Measurements from ENCODE around the gene HOXC10.

The HOXC10 gene

GRCh38 chr12:54017027-54017788 is 32.3 kb downstream of the HOXC10 start:
- no peak for DNase-seq (ENCODE audit: low read depth)

GRCh38 chr12:54017878-54018467 is 33.0 kb downstream of the HOXC10 start:
- DNase-seq (ENCODE audit: low read depth): peak; percentile 95

GRCh38 chr12:54018468-54018984 is 33.6 kb downstream of the HOXC10 start:
- DNase-seq (ENCODE audit: low read depth): peak; percentile 61

- DNase-seq (ENCODE audit: low read depth): no peak
Observed at GRCh38 chr12:54019091-54019811, 34.3 kb downstream of the HOXC10 start.

GRCh38 chr12:54019924-54020590 is 35.1 kb downstream of the HOXC10 start:
- peak; percentile 70 for DNase-seq (ENCODE audit: low read depth)

GRCh38 chr12:54020591-54021405 is 35.9 kb downstream of the HOXC10 start:
- no peak for DNase-seq (ENCODE audit: low read depth)

GRCh38 chr12:54021432-54022013 is 36.6 kb downstream of the HOXC10 start:
- DNase-seq (ENCODE audit: low read depth): peak; percentile 66

- no peak for DNase-seq (ENCODE audit: low read depth)
Observed at GRCh38 chr12:54022960-54023884, 38.3 kb downstream of the HOXC10 start.

GRCh38 chr12:54024127-54024526 is 39.2 kb downstream of the HOXC10 start:
- no peak for DNase-seq (ENCODE audit: low read depth)

GRCh38 chr12:54024581-54025305 is 39.8 kb downstream of the HOXC10 start:
- DNase-seq (ENCODE audit: low read depth): no peak

GRCh38 chr12:54025499-54026405 is 40.8 kb downstream of the HOXC10 start:
- DNase-seq (ENCODE audit: low read depth): peak; percentile 57

GRCh38 chr12:54026640-54027441 is 41.9 kb downstream of the HOXC10 start:
- DNase-seq (ENCODE audit: low read depth): no peak

GRCh38 chr12:54027442-54027786 is 42.5 kb downstream of the HOXC10 start:
- DNase-seq (ENCODE audit: low read depth): no peak

- peak; percentile 85 for DNase-seq (ENCODE audit: low read depth)
Observed at GRCh38 chr12:54028314-54029201, 43.6 kb downstream of the HOXC10 start, which contains the start of gene HOXC6. Gene HOXC6 (plus strand): TSS chr12:54028440. CDS start chr12:54028522, 82 bp downstream.

GRCh38 chr12:54029529-54030441 is 44.8 kb downstream of the HOXC10 start:
- no peak for DNase-seq (ENCODE audit: low read depth)
